GM12878 (cell line): ENCODE measurements around the gene SRF. TPM values are rescaled to one million over a fixed set of nuclear protein-coding genes. Genes with fewer than 3 reads are reported as not detected.

ENCODE experiments used
- ATAC-seq: fragments of 200-7000 bp; cut with Tn5 transposase; 3 replicates; pipeline ENCODE4 v1.9.1; 2020; ENCODE audit warnings: mild to moderate bottlenecking, moderate library complexity
- BruUV-seq: library from RNA; stranded (reverse); fragments of 400-500 nt; replicated peaks from 2 replicates; lab custom pipeline; 2021; lab: Mats Ljungman, UMichigan
- CTCF ChIA-PET: fragments of 300-600 bp; sonication (Branson Sonifier 250); formaldehyde crosslinking; extraction: SDS; loops from one replicate; lab custom pipeline; 2021; ENCODE audit warnings: inconsistent platforms; lab: Yijun Ruan, JAX
- POLR2A ChIA-PET: fragments of 350-600 bp; formaldehyde crosslinking; extraction: SDS; loops from one replicate; lab custom pipeline; 2021; ENCODE audit warnings: inconsistent platforms; lab: Charles Lee
- RAD21 ChIA-PET: fragments of 300-600 bp; sonication (Branson Sonifier 250); formaldehyde crosslinking; loops from one replicate; lab custom pipeline; 2023; ENCODE audit warnings: antibody characterized with exemption; ENCODE audit not compliant: unreplicated experiment; lab: Charles Lee
- SMC1A ChIA-PET: fragments of 300-600 bp; sonication (Branson Sonifier 250); formaldehyde crosslinking; loops from one replicate; lab custom pipeline; 2023; ENCODE audit not compliant: unreplicated experiment, uncharacterized antibody; lab: Charles Lee
- DNase-seq: peaks from one replicate; pipeline ENCODE4 v3.0.0-alpha.2; 2011; ENCODE audit warnings: low read depth, low spot score
- FAIRE-seq: peaks from 3 replicates; lab custom pipeline; 2011; peaks lifted over from hg19 to GRCh38; lab: Jason Lieb, UNC
- H2AFZ ChIP-seq: 2 replicates; pipeline ENCODE4 v1.6.0; 2011; ENCODE audit warnings: low read depth, low read length, control low read depth; ENCODE audit not compliant: control insufficient read depth
- H3K27ac ChIP-seq: 2 replicates; pipeline ENCODE4 v1.5.1; 2011; ENCODE audit warnings: control low read depth; ENCODE audit not compliant: control insufficient read depth, insufficient read depth
- H3K27me3 ChIP-seq, 2 experiments: replicated peaks in 1 of 2; 2 replicates each; pipeline versions ENCODE4 v1.6.0 to v1.6.1; 2011; ENCODE audit warnings: low read length in 1 of 2; ENCODE audit not compliant: control insufficient read depth in 2 of 2, insufficient read depth in 2 of 2
- H3K36me3 ChIP-seq, 2 experiments: 2 replicates each; pipeline ENCODE4 v1.5.1; 2011; ENCODE audit warnings: low read length in 1 of 2; ENCODE audit not compliant: control insufficient read depth in 2 of 2, insufficient read depth in 2 of 2
- H3K4me1 ChIP-seq: 2 replicates; pipeline ENCODE4 v1.6.1; 2011; ENCODE audit warnings: mild to moderate bottlenecking, low read length, moderate library complexity, mixed read lengths; ENCODE audit not compliant: control insufficient read depth, insufficient read depth
- H3K4me2 ChIP-seq: 2 replicates; pipeline ENCODE4 v1.6.0; 2011; ENCODE audit warnings: control low read depth; ENCODE audit not compliant: control insufficient read depth, insufficient read depth
- H3K4me3 ChIP-seq: fragments of 200-600 bp; sonication (generic); 2 replicates; pipeline ENCODE4 v1.5.1; 2016
- H3K79me2 ChIP-seq: 2 replicates; pipeline ENCODE4 v1.6.0; 2011; ENCODE audit warnings: low read length; ENCODE audit not compliant: control insufficient read depth, insufficient read depth
- H3K9ac ChIP-seq: 2 replicates; pipeline ENCODE4 v1.8.0; 2011; ENCODE audit warnings: low read length, control low read depth, mixed read lengths; ENCODE audit not compliant: control insufficient read depth, insufficient read depth
- H3K9me3 ChIP-seq: replicated peaks from 3 replicates; pipeline ENCODE4 v1.5.1; 2011; ENCODE audit warnings: mild to moderate bottlenecking, low read length; ENCODE audit not compliant: control insufficient read depth, insufficient read depth
- H4K20me1 ChIP-seq: 2 replicates; pipeline ENCODE4 v1.6.0; 2011; ENCODE audit not compliant: control insufficient read depth, insufficient read depth
- CREB1 ChIP-seq: IDR thresholded peaks from 2 replicates; pipeline ENCODE4 v1.6.1; 2012; ENCODE audit warnings: low read depth, mild to moderate bottlenecking, inconsistent platforms
- HDAC6 ChIP-seq: fragments of 200-600 bp; sonication (generic); IDR thresholded peaks from one replicate; pipeline ENCODE4 v1.8.0; 2017; ENCODE audit warnings: antibody characterized with exemption; ENCODE audit not compliant: unreplicated experiment
- HDGF ChIP-seq: fragments of 450-650 bp; IDR thresholded peaks from 2 replicates; pipeline ENCODE4 v1.6.1; 2016; ENCODE audit warnings: antibody characterized with exemption
- MAX ChIP-seq: IDR thresholded peaks from 2 replicates; pipeline ENCODE4 v1.6.1; 2012; ENCODE audit warnings: low read depth, low read length, improper control_type of control experiment
- MXI1 ChIP-seq: fragments of 150-350 bp; IDR thresholded peaks from 2 replicates; pipeline ENCODE4 v1.6.1; 2011; ENCODE audit warnings: low read depth, mild to moderate bottlenecking, inconsistent platforms, low read length, improper control_type of control experiment
- POLR2AphosphoS5 ChIP-seq: IDR thresholded peaks from 2 replicates; pipeline ENCODE4 v1.6.1; 2011; ENCODE audit warnings: mild to moderate bottlenecking, low read length, inconsistent platforms
- SMAD1 ChIP-seq: fragments of 450-650 bp; IDR thresholded peaks from 2 replicates; pipeline ENCODE4 v1.6.1; 2018; ENCODE audit warnings: mild to moderate bottlenecking, low read depth; ENCODE audit not compliant: partially characterized antibody
- SMARCA5 ChIP-seq: fragments of 450-650 bp; IDR thresholded peaks from 2 replicates; pipeline ENCODE4 v1.6.1; 2017; ENCODE audit warnings: mild to moderate bottlenecking
- USF1 ChIP-seq: IDR thresholded peaks from 2 replicates; pipeline ENCODE4 v1.6.1; 2011; ENCODE audit warnings: borderline replicate concordance, low read depth, mild to moderate bottlenecking, moderate library complexity, mixed read lengths, low read length; ENCODE audit not compliant: insufficient read depth; ENCODE audit errors: extremely low read length
- USF2 ChIP-seq: IDR thresholded peaks from 2 replicates; pipeline ENCODE4 v1.6.1; 2011; ENCODE audit warnings: low read depth, low read length, improper control_type of control experiment, borderline replicate concordance
- WRNIP1 ChIP-seq: IDR thresholded peaks from 2 replicates; pipeline ENCODE4 v1.6.1; 2011; ENCODE audit warnings: low read depth, low read length, improper control_type of control experiment, borderline replicate concordance
- YBX1 ChIP-seq: fragments of 450-650 bp; IDR thresholded peaks from 2 replicates; pipeline ENCODE4 v1.6.1; 2016; ENCODE audit warnings: antibody characterized with exemption
- WGBS: methylation state at CpG from one replicate; pipeline ENCODE4 v1.1.6; 2016; ENCODE audit warnings: low lambda C conversion rate; ENCODE audit not compliant: insufficient replicate concordance, insufficient coverage; ENCODE audit errors: missing lambda C conversion rate; 5-methylcytosine and 5-hydroxymethylcytosine counted together
- in situ Hi-C: fragments of 300-500 bp; cut with MboI; formaldehyde crosslinking; loops from 9 replicates; pipeline ENCODE4 v1.14.3; 2018; ENCODE audit warnings: mixed read lengths
- intact Hi-C: fragments of 100-400 bp; cut with micrococcal nuclease; formaldehyde crosslinking; loops from one replicate; pipeline ENCODE4 v1.14.2; 2022; ENCODE audit not compliant: unreplicated experiment
- polyA plus RNA-seq, 11 experiments: library from polyadenylated mRNA; depleted of rRNA in 4 of 11; unstranded in 6 of 11; stranded (reverse) in 5 of 11; fragments of >200 nt; fragmentation: Nextera tagmentation in 4 of 11; fragmentation: Illumina TruSeq in 1 of 11; extraction: Ambion mirVana in 4 of 11; extraction: Trizol in 1 of 11; gene quantifications; 1 replicate in 1 of 11; 2 replicates in 10 of 11; pipeline versions ENCODE4 v1.2.1 to v1.2.3, GENCODE V29; 2011 to 2016; ENCODE audit warnings: inconsistent platforms in 2 of 11, missing spikeins in 2 of 11, low read depth in 1 of 11
- total RNA-seq, 4 experiments: library from RNA; depleted of rRNA in 3 of 4; stranded (reverse); fragments of >200 nt in 3 of 4; fragmentation: Illumina TruSeq in 1 of 4; extraction: Trizol in 1 of 4; gene quantifications; 2 replicates each; pipeline versions ENCODE4 v1.2.1 to v1.2.3, GENCODE V29; 2013 to 2021

The SRF gene
- total and polyA plus RNA-seq, 10 of the 15 experiments (the other 5 are each of a cell fraction or from before 2014, with no cell fraction given), result 2.3 to 56.3 (median 28.2) TPM

- POLR2A ChIA-PET, result interaction anchor here (0.7 to 2.7 kb wide), 2 partner anchors 9 to 48 kb away, joined by 3 to 26 read pairs; no protein-coding TSS in a partner anchor
- H3K79me2 ChIP-seq, result peaks cover 48% of the 10 kb centered on the region
- no peak for ATAC-seq
- peaks cover 30 to 36% of the 10 kb centered on the region in 2 experiments for H3K36me3 ChIP-seq
- H3K9me3 ChIP-seq, result no peaks in the 10 kb centered on the region
- H4K20me1 ChIP-seq, result peaks cover 6% of the 10 kb centered on the region; the same call in 1 of the 2 replicates
- peaks cover 26% of the 10 kb centered on the region for H3K4me1 ChIP-seq
- no peaks in the 10 kb centered on the region for H3K27me3 ChIP-seq
- 96% methylated on average over 11 of the region's 11 CpGs for WGBS
- no TSS peak for BruUV-seq
- H3K4me3 ChIP-seq, result no peak overlapping the region
- DNase-seq, result no peak
- peak overlapping the region; percentile 82 for H3K4me2 ChIP-seq
- no peak overlapping the region; the same call in 1 of the 2 replicates for H3K9ac ChIP-seq
- SMC1A ChIA-PET, result interaction anchor here (0.6 to 2.8 kb wide), 2 partner anchors 51 to 90 kb away, joined by 3 to 8 read pairs; no protein-coding TSS in a partner anchor
- intact Hi-C loops, result loop anchor here (2.0 to 10.0 kb wide), 2 partner anchors 49 to 391 kb away; partner anchors contain the start of gene BICRAL
- no peak for FAIRE-seq
- peak overlapping the region; percentile 67 for H3K27ac ChIP-seq
- in situ Hi-C loops, result no loop called here
- TF ChIP-seq MAX, result no peak
- no peak for TF ChIP-seq SMARCA5
- no peak for TF ChIP-seq POLR2AphosphoS5
- no peak for TF ChIP-seq USF2
- TF ChIP-seq HDAC6, result no peak
- TF ChIP-seq USF1, result no peak
- no peak for TF ChIP-seq YBX1
- no peak for TF ChIP-seq SMAD1
- TF ChIP-seq HDGF, result no peak
- TF ChIP-seq CREB1, result no peak
- TF ChIP-seq MXI1, result no peak
- TF ChIP-seq WRNIP1, result no peak
- RAD21 ChIA-PET, result no interaction called here
- no peak overlapping the region for H2AFZ ChIP-seq
- CTCF ChIA-PET, result interaction anchor here (1.0 to 2.4 kb wide), 3 partner anchors 32 to 88 kb away, joined by 3 to 9 read pairs (median 7); partner anchors contain the start of gene DNPH1
Observed at GRCh38 chr6:43175676-43176422, 4.8 kb downstream of the SRF start.
